GM19193 (cell line): Measurements from ENCODE around the gene HOXA3.

Experiments used
- POLR2A ChIP-seq: IDR thresholded peaks from 4 replicates; pipeline ENCODE4 v1.6.1; 2011; ENCODE audit not compliant: insufficient read depth, insufficient read length; ENCODE audit errors: extremely low read depth

HOXA3 gene

GRCh38 chr7:27150568-27151340 lies 1.6 kb downstream of the HOXA3 start:
- no peak for TF ChIP-seq POLR2A

GRCh38 chr7:27149842-27150567 lies 2.4 kb downstream of the HOXA3 start:
- TF ChIP-seq POLR2A, result no peak

DNA sequence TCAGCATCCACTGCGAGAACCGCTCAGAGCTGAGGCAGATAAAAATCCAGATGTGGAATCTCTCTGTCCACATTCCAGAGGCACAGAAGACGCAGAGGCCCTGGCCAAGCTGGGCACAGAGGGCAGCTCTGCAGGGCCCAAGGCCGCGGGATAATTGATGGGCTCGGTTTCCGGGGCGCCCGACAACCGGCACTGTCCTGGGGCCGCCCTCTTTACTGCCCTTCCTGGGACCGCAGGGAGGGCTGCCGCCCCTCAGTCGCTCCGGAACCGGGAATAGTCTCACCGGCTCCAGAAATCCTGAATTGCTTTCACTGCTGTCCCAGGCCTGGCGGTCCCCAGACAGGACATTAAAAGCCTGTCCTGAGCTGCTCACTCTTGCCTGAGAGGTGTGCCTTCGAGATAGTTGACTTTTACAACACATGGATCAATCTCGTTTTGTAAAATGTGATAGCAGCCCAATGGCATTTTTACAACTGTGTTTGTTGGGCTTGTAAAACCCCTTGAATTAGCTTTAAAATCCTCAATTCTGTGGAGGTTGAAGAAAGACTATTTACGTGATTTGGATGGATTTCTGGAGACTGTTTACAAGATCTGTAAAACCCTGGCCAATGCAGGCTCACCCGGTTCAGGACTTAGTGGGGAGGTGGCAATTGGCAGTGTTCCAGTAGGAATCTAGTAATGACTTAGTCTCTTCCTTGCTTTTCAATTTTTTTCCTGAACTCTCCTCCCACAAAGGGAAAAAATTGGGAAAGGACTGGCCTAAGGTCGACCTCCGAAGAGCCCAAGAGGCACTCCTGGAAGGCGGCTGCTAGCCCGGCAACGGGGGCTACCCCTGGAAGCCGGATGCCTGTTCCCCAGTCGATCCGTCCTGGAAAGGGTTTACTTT lies 3.4 kb downstream of the HOXA3 start:
- TF ChIP-seq POLR2A, result no peak

GRCh38 chr7:27148031-27148755 lies 4.2 kb downstream of the HOXA3 start:
- no peak for TF ChIP-seq POLR2A

DNA sequence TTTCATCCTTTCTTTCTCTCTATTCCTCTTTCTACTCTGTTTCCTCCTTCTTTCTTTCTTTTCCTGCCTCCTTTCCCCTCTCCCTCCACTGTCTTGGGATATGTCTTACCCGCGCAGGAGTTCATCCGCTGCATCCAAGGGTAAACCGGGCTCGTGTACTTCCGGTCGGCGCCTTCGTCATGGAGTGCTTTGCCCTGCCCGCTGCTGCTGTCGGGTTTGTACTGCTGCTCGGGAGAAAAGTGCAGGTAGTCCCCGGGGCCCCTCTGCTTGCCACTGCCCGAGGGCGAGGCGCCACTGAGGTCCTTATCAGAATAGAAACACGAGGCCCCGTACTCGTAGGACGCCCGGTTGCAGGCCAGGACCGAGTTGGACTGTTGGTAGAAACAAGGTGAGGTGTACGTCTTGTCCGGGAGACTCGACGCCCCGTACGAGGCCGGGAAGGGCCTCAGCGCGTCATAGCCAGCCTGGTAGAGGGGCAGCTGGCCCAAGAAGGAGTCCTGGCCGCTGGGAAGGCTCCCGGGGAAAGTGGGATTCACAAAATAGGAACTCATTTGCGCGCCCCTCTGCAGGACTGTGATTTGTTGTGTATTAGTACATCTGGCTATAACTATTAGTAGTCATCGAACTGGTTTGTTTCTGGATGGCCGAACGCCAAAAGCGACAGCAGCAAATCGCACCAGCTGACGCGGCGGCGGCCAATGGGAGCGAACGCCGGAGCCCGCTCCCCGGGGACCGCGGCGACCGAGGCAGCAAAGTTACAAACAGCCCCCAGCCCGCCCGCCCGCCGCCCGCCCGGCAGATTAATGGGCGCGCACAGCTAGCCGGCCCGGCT lies 5.0 kb downstream of the HOXA3 start, which contains the start of gene HOXA6:
Gene HOXA6, minus strand, starts transcription at position 576 of the 832 bp plus-strand sequence. Its CDS starts 25 bp downstream, at position 551.
- no peak for TF ChIP-seq POLR2A

DNA sequence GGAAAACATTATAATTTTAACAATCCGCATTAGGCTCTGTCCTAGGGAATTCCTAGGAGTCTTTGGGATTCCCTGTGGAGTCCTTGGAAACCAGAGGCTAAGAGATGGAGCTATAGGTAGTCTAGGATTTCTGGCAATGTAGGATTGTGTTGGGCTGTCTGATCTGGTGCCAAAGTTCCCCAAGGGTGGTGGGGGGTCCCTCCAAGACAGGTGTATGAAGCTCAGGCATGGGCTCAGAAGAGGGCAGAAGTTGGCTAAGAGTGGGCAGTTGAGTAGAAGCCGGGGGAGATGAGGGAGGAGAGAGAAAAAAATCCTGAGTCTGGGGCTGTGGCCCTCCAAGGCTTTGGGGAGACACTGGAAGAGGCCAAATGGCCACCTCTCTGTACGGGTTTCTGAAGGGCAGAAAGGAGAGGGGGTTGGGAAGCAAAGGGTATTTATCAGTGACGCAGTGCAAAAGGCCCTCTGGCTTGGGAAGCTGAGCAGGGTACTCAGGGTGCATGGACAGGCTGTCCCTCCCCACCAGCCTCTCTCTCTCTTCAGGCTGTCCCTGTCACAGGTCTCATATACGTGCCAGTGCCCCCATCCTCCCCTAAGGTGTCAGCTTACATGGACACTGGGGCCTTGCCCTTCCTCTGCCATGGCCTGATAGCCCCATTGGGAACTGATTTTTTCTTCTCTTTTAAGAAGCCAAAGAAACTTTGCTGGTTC lies 5.7 kb downstream of the HOXA3 start:
- TF ChIP-seq POLR2A, result no peak

DNA sequence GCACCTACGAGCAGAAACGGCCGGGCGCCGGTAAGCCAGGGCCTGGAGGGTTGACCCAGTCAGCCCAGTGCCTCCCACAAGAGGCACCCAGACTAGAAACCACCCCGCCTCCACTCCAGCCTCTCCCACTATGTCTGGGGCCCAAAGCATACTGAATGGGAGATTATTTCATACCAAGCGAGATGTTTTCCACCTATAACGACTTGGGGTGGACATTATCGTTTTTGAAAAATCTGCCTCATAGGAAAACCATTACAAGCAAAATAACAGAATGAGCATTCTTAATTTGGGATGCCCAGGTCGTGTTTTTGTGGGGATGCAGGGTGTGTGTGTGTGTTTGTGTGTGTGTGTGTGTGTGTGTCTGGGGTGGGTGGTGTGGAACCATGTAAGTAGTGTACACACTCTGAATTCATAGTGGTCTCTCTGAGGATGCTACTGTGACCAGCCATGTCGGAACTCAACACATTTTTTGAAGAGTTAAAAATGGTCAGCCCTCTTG lies 6.4 kb downstream of the HOXA3 start:
- no peak for TF ChIP-seq POLR2A

DNA sequence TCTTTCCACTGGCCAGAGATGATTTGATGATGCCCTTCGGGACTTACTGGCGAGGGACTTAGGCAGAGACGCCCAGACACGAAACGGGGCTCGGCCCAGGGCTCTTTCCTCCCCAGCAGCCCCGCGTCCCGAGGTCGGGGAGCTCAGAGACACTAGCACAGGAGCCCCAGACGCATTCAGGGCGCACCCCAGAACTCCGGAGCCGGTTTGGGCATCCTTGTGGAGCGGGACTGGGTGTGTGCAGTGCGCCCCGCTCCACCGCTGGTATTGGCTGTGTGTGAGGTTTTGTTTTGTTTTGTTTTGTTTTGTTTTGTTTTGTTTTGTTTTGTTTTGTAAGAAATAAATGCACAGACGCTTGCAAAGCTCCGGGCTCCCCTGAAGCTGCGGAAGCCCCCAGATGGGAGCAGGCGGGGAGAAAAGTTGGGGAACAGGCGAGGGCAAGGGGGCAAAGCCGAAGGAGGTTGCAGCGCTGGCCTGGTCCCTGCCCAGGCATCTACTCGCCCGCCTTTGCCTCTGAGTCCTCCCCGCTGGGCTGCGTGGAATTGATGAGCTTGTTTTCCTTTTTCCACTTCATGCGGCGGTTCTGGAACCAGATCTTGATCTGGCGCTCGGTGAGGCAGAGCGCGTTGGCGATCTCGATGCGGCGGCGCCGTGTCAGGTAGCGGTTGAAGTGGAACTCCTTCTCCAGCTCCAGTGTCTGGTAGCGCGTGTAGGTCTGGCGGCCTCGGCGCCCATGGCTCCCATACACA lies 7.0 kb downstream of the HOXA3 start:
- TF ChIP-seq POLR2A, result no peak

DNA sequence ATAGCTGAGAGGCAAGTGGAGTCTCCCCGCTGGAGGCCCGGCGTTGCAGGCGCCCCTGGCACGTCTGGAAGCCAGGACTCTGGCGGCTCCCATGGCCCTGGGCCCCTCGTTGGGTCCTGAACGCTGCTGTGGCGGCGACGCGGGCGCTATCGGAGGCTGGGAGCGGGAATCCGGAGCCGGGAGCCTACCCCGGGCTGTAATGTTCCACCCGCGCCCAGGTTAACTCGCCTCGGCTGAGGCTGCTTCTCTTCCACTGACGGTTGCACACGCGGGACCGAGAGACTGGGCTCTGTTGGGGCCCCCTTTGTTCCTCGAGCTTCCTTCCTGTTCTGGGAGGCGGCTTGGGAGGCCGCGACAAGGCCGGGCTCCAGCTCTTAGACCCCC lies 7.6 kb downstream of the HOXA3 start:
- TF ChIP-seq POLR2A, result no peak

- no peak for TF ChIP-seq POLR2A
These were observed 8.2 kb downstream of the HOXA3 start for GRCh38 chr7:27143950-27144780.
